ENCODE results near the gene CHMP2A.

Gene CHMP2A

DNA sequence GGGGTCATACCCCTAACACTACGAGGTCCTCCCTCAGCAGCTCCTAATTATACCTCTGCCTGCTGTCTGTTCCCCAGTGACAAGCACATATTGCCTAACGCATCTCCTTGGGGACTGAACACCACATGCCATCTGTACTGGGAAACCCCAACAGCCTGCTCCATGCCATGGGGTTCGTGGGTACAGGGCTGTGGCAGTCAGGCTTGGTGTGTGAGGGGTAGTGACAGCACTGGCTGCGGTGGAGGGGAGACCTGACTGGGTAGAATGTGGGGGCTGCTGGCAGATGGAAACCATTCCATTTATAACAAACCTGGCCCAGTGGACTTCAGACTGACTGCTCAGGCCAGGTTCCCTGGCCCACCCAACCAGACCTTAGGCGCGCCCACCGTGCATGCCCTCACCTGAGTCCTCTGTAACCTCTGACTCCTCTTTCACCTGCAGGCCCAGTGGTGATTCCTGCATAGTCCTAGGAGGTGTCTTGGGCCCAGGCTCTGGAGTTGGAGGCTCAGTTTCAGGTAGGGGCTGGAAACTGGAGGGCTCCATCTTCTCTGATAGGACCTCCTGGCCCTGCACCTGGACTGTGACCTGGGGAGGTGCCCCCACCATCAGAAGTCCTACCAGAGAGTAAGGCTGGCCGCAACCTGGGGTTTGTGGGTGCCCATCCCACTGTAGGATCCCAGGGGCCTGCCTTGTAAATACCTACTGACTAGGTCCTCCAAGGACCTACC, 15.2 kb upstream of the CHMP2A start:
- H3K9me3 ChIP-seq (ENCODE audit: control insufficient read depth, insufficient read depth, low read depth, low read length), result no peaks in the 10 kb centered on the region
- H3K27ac ChIP-seq (ENCODE audit: extremely low read depth, low read depth, low read length), result no peak overlapping the region
- ChIA-PET CTCF (no interaction called here), POLR2A (interaction anchor here (0.9 to 4.9 kb wide), 5 partner anchors 8 to 50 kb away, joined by 3 to 28 read pairs (median 19); partner anchors contain the start of genes CHMP2A and ZBTB45)
- H3K4me3 ChIP-seq (ENCODE audit: low read depth, low read length), result no peak overlapping the region
- peaks cover 7 to 40% of the 10 kb centered on the region in 2 experiments; a peak in 2 of 3 replicates for H3K36me3 ChIP-seq (ENCODE audit: control insufficient read depth in 2 of 2, insufficient read depth in 1 of 2, low read length in 2 of 2)
- peaks cover 8% of the 10 kb centered on the region for H3K4me1 ChIP-seq (ENCODE audit: control insufficient read depth, insufficient read depth, low read length)
- TF ChIP-seq, protein P1, sequence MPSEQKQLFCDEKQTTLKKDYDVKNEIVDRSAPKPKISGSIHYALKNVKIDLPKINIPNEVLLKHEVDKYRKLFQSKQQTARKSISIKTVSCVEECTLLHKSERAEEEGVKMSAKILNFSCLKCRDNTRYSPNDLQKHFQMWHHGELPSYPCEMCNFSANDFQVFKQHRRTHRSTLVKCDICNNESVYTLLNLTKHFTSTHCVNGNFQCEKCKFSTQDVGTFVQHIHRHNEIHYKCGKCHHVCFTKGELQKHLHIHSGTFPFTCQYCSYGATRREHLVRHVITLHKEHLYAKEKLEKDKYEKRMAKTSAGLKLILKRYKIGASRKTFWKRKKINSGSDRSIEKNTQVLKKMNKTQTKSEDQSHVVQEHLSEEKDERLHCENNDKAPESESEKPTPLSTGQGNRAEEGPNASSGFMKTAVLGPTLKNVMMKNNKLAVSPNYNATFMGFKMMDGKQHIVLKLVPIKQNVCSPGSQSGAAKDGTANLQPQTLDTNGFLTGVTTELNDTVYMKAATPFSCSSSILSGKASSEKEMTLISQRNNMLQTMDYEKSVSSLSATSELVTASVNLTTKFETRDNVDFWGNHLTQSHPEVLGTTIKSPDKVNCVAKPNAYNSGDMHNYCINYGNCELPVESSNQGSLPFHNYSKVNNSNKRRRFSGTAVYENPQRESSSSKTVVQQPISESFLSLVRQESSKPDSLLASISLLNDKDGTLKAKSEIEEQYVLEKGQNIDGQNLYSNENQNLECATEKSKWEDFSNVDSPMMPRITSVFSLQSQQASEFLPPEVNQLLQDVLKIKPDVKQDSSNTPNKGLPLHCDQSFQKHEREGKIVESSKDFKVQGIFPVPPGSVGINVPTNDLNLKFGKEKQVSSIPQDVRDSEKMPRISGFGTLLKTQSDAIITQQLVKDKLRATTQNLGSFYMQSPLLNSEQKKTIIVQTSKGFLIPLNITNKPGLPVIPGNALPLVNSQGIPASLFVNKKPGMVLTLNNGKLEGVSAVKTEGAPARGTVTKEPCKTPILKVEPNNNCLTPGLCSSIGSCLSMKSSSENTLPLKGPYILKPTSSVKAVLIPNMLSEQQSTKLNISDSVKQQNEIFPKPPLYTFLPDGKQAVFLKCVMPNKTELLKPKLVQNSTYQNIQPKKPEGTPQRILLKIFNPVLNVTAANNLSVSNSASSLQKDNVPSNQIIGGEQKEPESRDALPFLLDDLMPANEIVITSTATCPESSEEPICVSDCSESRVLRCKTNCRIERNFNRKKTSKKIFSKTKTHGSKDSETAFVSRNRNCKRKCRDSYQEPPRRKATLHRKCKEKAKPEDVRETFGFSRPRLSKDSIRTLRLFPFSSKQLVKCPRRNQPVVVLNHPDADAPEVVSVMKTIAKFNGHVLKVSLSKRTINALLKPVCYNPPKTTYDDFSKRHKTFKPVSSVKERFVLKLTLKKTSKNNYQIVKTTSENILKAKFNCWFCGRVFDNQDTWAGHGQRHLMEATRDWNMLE (tag by site-specific recombination; conservative IDR thresholded peaks at IDR 0.05; ENCODE audit: low read depth), result no peak
- no peak for TF ChIP-seq ZNF830 (tag by site-specific recombination; IDR thresholded peaks at IDR 0.05; ENCODE audit: low read depth)
- TF ChIP-seq ZNF76 (tag by site-specific recombination; IDR thresholded peaks at IDR 0.05; ENCODE audit: borderline replicate concordance, low read depth), result no peak
- TF ChIP-seq ZNF654 (tag by site-specific recombination; IDR thresholded peaks at IDR 0.05; ENCODE audit: low read depth), result no peak
- TF ChIP-seq, protein P2, sequence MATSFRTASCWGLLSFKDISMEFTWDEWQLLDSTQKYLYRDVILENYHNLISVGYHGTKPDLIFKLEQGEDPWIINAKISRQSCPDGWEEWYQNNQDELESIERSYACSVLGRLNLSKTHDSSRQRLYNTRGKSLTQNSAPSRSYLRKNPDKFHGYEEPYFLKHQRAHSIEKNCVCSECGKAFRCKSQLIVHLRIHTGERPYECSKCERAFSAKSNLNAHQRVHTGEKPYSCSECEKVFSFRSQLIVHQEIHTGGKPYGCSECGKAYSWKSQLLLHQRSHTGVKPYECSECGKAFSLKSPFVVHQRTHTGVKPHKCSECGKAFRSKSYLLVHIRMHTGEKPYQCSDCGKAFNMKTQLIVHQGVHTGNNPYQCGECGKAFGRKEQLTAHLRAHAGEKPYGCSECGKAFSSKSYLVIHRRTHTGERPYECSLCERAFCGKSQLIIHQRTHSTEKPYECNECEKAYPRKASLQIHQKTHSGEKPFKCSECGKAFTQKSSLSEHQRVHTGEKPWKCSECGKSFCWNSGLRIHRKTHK (tag by site-specific recombination; IDR thresholded peaks at IDR 0.05), result no peak
- TF ChIP-seq, protein P3, sequence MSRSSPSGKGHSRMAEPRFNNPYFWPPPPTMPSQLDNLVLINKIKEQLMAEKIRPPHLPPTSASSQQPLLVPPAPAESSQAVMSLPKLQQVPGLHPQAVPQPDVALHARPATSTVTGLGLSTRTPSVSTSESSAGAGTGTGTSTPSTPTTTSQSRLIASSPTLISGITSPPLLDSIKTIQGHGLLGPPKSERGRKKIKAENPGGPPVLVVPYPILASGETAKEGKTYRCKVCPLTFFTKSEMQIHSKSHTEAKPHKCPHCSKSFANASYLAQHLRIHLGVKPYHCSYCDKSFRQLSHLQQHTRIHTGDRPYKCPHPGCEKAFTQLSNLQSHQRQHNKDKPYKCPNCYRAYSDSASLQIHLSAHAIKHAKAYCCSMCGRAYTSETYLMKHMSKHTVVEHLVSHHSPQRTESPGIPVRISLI (tag by site-specific recombination; IDR thresholded peaks at IDR 0.05), result no peak
- TF ChIP-seq KLF8 (tag by site-specific recombination; IDR thresholded peaks at IDR 0.05), result no peak
- no peak for TF ChIP-seq ZNF221 (tag by site-specific recombination; IDR thresholded peaks at IDR 0.05; ENCODE audit: borderline replicate concordance)
- no peak for TF ChIP-seq ZNF132 (tag by site-specific recombination; IDR thresholded peaks at IDR 0.05; ENCODE audit: borderline replicate concordance)

GRCh38 chr19:58569191-58569942, 14.5 kb upstream of the CHMP2A start:
- peaks cover 7 to 40% of the 10 kb centered on the region in 2 experiments; a peak in 2 of 3 replicates for H3K36me3 ChIP-seq (ENCODE audit: control insufficient read depth in 2 of 2, insufficient read depth in 1 of 2, low read length in 2 of 2)
- peaks cover 4% of the 10 kb centered on the region for H3K4me1 ChIP-seq (ENCODE audit: control insufficient read depth, insufficient read depth, low read length)
- no peak overlapping the region for H3K4me3 ChIP-seq (ENCODE audit: low read depth, low read length)
- no peaks in the 10 kb centered on the region for H3K9me3 ChIP-seq (ENCODE audit: control insufficient read depth, insufficient read depth, low read depth, low read length)
- no peak overlapping the region; the same call in 1 of the 2 replicates for H3K27ac ChIP-seq (ENCODE audit: extremely low read depth, low read depth, low read length)
- POLR2A ChIA-PET, result interaction anchor here (1.0 to 4.9 kb wide), 2 partner anchors 10 to 15 kb away, joined by 4 to 28 read pairs; partner anchors contain the start of gene CHMP2A
- CTCF ChIA-PET, result no interaction called here
- TF ChIP-seq MZF1 (tag by site-specific recombination; IDR thresholded peaks at IDR 0.05; ENCODE audit: borderline replicate concordance) (no peak), ZNF19 (tag by site-specific recombination; IDR thresholded peaks at IDR 0.05; ENCODE audit: low read depth) (no peak), ZFP3 (tag by site-specific recombination; IDR thresholded peaks at IDR 0.05; ENCODE audit: low read depth) (no peak), ZNF639 (tag by site-specific recombination; IDR thresholded peaks at IDR 0.05) (no peak), ZNF354C (tag by site-specific recombination; IDR thresholded peaks at IDR 0.05; ENCODE audit: borderline replicate concordance, low read depth) (no peak), ZNF555 (tag by site-specific recombination; conservative IDR thresholded peaks at IDR 0.05) (no peak), ZNF184 (tag by site-specific recombination; IDR thresholded peaks at IDR 0.05) (no peak), ZNF423 (tag by site-specific recombination; IDR thresholded peaks at IDR 0.05) (no peak)
- TF ChIP-seq, protein P4, sequence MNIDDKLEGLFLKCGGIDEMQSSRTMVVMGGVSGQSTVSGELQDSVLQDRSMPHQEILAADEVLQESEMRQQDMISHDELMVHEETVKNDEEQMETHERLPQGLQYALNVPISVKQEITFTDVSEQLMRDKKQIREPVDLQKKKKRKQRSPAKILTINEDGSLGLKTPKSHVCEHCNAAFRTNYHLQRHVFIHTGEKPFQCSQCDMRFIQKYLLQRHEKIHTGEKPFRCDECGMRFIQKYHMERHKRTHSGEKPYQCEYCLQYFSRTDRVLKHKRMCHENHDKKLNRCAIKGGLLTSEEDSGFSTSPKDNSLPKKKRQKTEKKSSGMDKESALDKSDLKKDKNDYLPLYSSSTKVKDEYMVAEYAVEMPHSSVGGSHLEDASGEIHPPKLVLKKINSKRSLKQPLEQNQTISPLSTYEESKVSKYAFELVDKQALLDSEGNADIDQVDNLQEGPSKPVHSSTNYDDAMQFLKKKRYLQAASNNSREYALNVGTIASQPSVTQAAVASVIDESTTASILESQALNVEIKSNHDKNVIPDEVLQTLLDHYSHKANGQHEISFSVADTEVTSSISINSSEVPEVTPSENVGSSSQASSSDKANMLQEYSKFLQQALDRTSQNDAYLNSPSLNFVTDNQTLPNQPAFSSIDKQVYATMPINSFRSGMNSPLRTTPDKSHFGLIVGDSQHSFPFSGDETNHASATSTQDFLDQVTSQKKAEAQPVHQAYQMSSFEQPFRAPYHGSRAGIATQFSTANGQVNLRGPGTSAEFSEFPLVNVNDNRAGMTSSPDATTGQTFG (tag by site-specific recombination; IDR thresholded peaks at IDR 0.05; ENCODE audit: borderline replicate concordance), result no peak
